SU-DHL-6 (cell line): ENCODE data around the gene PARP12.

ENCODE experiments used
- CTCF ChIP-seq: fragments of 200-600 bp; sonication (generic); IDR thresholded peaks from one replicate; pipeline ENCODE4 v1.5.1; 2017; ENCODE audit warnings: antibody characterized with exemption, mild to moderate bottlenecking, low read length, moderate library complexity; ENCODE audit not compliant: insufficient read depth, poor library complexity, severe bottlenecking
- EZH2phosphoT487 ChIP-seq: fragments of 200-600 bp; sonication (generic), shearing (Covaris generic); conservative IDR thresholded peaks from 2 replicates; pipeline ENCODE4 v1.6.1; 2018; ENCODE audit warnings: mild to moderate bottlenecking, antibody characterized with exemption, low read length, moderate library complexity, mixed read lengths

GRCh38 chr7:140070546-140070945 lies 7.8 kb upstream of the PARP12 start:
- no peak for TF ChIP-seq EZH2phosphoT487
- TF ChIP-seq CTCF: no peak
